Measurements from ENCODE around the gene SLC44A1.

Gene SLC44A1

DNA sequence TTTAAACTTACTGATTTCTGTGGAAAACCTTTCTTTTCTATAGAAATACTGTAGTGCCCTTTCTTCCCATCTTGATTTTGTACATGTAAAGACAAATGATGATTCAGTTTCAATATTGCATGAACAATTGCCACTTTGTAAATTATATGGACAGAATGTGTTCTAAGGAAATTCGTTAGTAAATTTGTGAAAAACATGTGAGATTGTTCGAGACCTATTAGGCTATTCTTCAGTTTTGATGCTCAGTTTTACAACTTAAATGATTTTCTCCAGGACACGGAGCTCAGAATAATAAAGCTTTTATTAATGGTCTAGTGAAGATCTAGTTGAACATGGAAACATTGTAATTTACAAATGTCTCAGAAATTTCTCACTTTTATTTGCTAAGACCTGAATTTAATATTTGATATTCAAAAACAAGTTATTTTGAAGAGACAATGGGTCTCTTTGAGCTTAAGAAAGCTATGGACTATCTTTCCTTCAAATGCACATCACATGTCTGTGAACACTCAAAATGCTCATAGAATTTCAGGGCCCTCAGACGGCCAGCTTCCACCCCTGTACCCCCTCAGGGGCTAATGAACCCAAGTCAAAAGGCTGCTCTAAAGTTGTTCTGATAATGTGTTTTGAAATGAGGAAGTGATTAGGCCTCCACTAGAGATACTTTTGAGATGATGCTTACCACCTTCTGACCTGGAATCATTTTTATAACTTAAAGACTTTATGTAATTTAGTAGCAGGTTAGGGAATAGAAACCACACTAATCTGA is 149.3 kb downstream of the SLC44A1 start:
- H3K4me1 ChIP-seq = no peaks in the 10 kb centered on the region
- no peak overlapping the region for H3K4me3 ChIP-seq
- peaks cover 0 to 4% (median 0%) of the 10 kb centered on the region in 3 donors for H3K36me3 ChIP-seq
- no peaks in the 10 kb centered on the region for H3K27me3 ChIP-seq
- no peaks in the 10 kb centered on the region for H3K9me3 ChIP-seq
- no peak overlapping the region for H3K27ac ChIP-seq
- DNase-seq = no peak
- TF ChIP-seq, protein P1, sequence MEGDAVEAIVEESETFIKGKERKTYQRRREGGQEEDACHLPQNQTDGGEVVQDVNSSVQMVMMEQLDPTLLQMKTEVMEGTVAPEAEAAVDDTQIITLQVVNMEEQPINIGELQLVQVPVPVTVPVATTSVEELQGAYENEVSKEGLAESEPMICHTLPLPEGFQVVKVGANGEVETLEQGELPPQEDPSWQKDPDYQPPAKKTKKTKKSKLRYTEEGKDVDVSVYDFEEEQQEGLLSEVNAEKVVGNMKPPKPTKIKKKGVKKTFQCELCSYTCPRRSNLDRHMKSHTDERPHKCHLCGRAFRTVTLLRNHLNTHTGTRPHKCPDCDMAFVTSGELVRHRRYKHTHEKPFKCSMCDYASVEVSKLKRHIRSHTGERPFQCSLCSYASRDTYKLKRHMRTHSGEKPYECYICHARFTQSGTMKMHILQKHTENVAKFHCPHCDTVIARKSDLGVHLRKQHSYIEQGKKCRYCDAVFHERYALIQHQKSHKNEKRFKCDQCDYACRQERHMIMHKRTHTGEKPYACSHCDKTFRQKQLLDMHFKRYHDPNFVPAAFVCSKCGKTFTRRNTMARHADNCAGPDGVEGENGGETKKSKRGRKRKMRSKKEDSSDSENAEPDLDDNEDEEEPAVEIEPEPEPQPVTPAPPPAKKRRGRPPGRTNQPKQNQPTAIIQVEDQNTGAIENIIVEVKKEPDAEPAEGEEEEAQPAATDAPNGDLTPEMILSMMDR (IDR thresholded peaks at IDR 0.05) = no peak
- intact Hi-C loops (cut with DNase I; ENCODE audit: low total_unique reads) = no loop called here

DNA sequence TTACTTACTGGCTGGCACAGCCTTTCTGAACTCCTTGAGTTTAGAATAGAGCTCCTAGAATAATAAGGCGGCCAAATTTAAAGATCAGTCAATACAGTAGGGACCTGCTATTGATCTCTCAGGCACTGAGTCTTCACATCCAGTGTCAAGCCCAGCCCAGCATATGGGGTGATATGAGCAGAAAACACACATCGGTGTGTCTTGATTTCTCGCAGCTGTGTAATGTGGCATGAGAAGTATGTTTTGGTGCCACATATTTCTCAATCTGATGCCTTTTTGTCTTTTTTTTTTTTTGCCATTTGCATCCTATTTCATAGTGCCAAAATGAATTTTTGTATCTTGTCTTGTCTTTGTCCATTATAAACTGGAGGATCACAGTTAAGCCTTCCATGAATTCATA is 152.0 kb downstream of the SLC44A1 start:
- H3K9me3 ChIP-seq = no peaks in the 10 kb centered on the region
- no peak overlapping the region for H3K27ac ChIP-seq
- intact Hi-C loops (cut with DNase I; ENCODE audit: low total_unique reads) = no loop called here
- H3K36me3 ChIP-seq = no peaks in the 10 kb centered on the region
- TF ChIP-seq, protein P1 (IDR thresholded peaks at IDR 0.05) = no peak
- DNase-seq = no peak
- no peaks in the 10 kb centered on the region for H3K4me1 ChIP-seq
- H3K4me3 ChIP-seq = no peak overlapping the region
- H3K27me3 ChIP-seq = no peaks in the 10 kb centered on the region

DNA sequence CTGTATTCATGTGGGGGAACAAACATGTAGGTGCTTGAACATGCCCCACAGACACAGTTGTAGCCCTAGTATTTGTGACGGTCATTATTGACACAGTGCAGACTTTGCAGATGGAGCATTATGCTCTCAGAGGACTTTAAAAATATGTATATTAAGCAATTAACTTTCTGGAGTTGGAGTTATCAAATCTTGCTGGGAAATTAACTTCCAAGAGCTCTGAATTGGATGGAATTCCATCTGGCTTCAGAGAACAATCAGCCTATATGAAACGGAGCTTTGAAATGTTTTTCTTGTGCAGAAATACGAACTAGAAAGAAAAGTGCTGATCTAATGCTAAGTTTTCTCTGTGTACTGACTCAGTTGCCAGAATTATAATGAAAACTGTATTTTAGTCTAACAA is 152.4 kb downstream of the SLC44A1 start:
- H3K4me3 ChIP-seq = no peak overlapping the region
- TF ChIP-seq, protein P1 (IDR thresholded peaks at IDR 0.05) = no peak
- H3K9me3 ChIP-seq = no peaks in the 10 kb centered on the region
- H3K27ac ChIP-seq = no peak overlapping the region
- no peaks in the 10 kb centered on the region for H3K36me3 ChIP-seq
- H3K27me3 ChIP-seq = no peaks in the 10 kb centered on the region
- H3K4me1 ChIP-seq = no peaks in the 10 kb centered on the region
- no peak for DNase-seq
- intact Hi-C loops (cut with DNase I; ENCODE audit: low total_unique reads) = no loop called here

DNA sequence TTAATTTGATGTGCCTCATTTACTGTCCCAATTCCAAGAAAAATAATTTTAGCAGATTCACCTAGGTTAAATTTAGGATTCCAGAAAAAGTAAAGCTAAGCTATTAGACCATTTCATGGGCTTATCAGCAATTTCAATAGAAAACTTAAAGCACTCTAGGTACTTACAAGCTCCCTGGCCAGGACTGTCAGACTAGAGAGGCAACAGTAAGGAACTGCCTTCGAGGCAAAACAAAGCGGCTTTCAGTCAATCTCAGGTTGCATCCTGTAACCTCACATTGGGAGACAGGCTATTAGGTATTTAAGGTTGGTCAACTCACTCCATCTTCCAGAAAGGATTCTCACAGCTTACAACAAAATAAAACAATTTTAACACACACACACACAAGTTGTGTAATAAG is 154.7 kb downstream of the SLC44A1 start:
- Histone ChIP-seq H3K4me1 (no peaks in the 10 kb centered on the region), H3K9me3 (no peaks in the 10 kb centered on the region), H3K27me3 (no peaks in the 10 kb centered on the region), H3K27ac (no peak overlapping the region), H3K36me3 (no peaks in the 10 kb centered on the region), H3K4me3 (no peak overlapping the region)
- TF ChIP-seq, protein P1 (IDR thresholded peaks at IDR 0.05) = no peak
- DNase-seq = no peak
- intact Hi-C loops (cut with DNase I; ENCODE audit: low total_unique reads) = no loop called here

DNA sequence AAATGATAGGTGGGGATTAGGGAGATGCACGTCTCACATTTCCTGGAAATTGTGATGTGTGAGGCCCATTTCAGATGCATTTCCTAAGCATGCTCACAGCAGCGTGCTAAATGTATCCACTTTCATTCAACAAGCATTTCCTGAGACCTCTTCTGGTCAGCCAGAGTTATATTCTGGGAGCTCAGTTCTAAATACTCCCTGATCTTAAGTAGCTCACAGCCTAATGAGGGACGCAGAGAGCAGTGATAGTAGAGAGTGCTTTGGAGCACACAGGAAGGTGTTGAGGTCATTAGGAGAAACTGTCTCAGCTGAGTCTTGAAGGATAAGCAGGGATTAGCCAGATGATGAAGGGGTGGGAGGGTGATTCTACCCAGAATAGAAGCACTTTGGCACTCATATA is 157.2 kb downstream of the SLC44A1 start:
- Histone ChIP-seq H3K4me1 (no peaks in the 10 kb centered on the region), H3K9me3 (no peaks in the 10 kb centered on the region), H3K27ac (no peak overlapping the region), H3K36me3 (no peaks in the 10 kb centered on the region), H3K27me3 (no peaks in the 10 kb centered on the region), H3K4me3 (no peak overlapping the region)
- DNase-seq = no peak
- intact Hi-C loops (cut with DNase I; ENCODE audit: low total_unique reads) = no loop called here
- TF ChIP-seq, protein P1 (IDR thresholded peaks at IDR 0.05) = no peak
